ENCODE measurements around the gene DGLUCY.
"Not testable (repeated sequence)": the region's sequence is repeated elsewhere in the genome, so short reads cannot be mapped to it uniquely, and the experiment has no call there.

The DGLUCY gene

GRCh38 chr14:91233936-91234790 is 120.3 kb downstream of the DGLUCY start:
- no peak for DNase-seq (ENCODE audit: low read depth)

DNA sequence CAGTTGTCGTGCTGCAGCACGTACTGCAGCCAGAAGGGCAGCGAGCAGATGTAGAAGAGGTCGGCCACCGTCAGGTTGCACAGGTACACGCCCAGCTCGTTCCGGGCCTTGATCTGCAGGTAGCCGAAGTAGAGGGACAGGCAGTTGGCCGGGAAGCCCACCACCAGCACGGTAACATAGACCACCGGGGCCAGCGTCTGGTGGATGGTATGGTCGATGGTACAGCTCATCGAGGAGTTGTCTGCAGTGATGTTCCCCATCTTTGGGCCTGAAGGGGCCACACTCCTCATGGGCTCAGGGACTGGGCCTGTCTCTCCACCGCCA is 120.9 kb downstream of the DGLUCY start:
- DNase-seq (ENCODE audit: low read depth), result no peak

- no peak for DNase-seq (ENCODE audit: low read depth)
Measured at GRCh38 chr14:91235841-91236240, 122.0 kb downstream of the DGLUCY start.

DNA sequence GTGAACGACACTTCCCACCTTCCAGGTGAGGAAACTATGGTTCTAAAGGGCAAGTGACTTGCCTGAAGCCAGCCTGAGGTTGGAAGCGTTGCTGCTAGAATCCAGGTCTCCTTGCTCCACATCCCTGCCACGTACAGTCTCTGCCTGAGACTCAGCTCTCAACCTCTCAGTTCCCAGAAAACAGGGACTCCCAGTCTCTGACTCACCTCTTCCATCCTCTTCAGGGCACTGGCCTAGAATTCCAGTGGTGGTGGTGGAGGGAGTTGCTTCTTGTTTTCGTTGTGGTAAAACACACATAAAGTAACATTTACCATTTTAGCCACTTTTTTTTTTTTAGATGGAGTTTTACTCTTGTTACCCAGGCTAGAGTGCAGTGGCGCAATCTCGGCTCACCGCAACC is 123.3 kb downstream of the DGLUCY start:
- DNase-seq (ENCODE audit: low read depth), result no peak

GRCh38 chr14:91238085-91238484 is 124.2 kb downstream of the DGLUCY start:
- no peak for DNase-seq (ENCODE audit: low read depth)

DNA sequence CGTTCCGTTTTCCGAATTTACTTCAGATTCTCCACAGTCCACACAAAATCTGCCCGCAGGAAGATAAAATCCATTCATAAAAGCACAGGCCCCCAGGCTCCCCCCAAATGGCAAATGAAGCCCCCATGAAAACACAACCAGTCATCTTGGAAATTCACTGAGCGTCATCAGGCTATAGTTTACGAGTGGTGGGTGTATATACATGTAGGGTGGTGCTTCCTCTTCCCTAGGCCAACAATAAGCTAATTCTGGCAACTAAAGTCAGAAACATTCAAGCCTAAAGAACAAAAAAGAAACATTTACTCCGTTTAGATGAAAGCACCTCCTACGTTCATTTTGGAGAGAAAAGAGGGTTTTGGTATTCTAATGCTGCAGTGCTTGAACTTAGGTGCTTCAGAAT is 124.8 kb downstream of the DGLUCY start:
- DNase-seq (ENCODE audit: low read depth), result no peak

GRCh38 chr14:91241863-91242262 is 128.0 kb downstream of the DGLUCY start:
- DNase-seq (ENCODE audit: low read depth), result no peak

- DNase-seq (ENCODE audit: low read depth), result no peak
Measured at GRCh38 chr14:91242635-91243034, 128.8 kb downstream of the DGLUCY start.

DNA sequence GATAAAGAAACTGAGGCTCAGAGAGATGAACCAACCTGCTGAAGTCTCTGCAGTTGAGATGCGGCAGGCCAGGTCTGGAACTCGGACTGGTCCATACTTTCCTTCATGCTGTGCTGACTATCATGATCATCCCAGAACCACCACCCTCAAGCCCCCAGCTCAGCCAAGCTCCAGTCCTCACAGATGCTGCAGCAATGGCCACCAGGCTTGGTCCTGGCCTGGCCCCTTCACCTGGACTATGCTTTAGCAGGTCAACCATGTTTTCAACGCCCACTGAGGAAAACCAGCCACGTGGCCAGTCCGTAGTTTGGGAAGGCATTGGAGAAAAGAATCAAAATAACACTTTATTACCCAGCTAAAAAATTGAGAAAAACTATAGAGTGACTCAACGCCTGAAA is 129.2 kb downstream of the DGLUCY start:
- no peak for DNase-seq (ENCODE audit: low read depth)

- DNase-seq (ENCODE audit: low read depth), result no peak
Measured at GRCh38 chr14:91244501-91244901, 130.6 kb downstream of the DGLUCY start, which contains the start of gene GPR68. GPR68 (minus strand) TSS chr14:91244704; CDS start chr14:91235050, 9,654 bp downstream.

GRCh38 chr14:91245029-91245428 is 131.2 kb downstream of the DGLUCY start:
- no peak for DNase-seq (ENCODE audit: low read depth)

- DNase-seq (ENCODE audit: low read depth), result not testable (repeated sequence)
Measured at GRCh38 chr14:91245616-91246015, 131.7 kb downstream of the DGLUCY start.

- no peak for DNase-seq (ENCODE audit: low read depth)
Measured at GRCh38 chr14:91246051-91246852, 132.4 kb downstream of the DGLUCY start.

DNA sequence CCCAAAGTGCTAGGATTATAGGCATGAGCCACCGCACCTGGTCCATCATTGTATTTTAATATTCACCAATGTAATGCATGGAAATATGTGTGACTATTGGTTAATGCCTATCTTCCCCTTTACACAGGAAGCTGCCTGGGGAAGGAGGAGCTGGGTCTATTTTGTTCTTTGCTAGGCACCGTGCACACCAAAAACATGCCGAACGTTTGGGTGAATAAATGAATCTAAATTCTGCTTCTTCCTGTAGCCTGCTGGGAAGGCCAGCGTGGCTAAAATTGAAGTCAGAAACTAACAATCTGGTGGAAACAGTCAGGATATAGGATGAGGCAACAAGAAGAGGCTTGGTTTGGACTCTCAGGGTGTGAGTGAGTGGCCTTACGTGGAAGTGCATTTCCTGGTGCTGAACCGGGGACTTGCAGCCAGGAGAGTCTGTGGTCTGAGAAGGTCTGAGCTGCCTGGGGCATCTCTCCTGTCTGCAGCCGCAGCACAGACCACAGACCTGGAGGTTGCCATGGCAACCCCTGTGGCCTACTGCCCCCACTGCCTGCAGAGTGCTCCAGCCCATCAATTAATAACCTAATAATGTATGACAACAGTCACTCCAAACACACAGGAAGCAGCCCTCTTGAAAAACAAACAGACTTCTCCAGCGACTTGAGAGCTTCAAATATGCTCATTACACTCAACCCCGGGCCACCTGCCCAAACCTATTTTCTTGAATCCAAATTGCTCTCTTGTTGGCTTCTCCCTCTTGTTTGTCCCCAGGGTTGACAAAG is 136.2 kb downstream of the DGLUCY start:
- DNase-seq (ENCODE audit: low read depth), result no peak

DNA sequence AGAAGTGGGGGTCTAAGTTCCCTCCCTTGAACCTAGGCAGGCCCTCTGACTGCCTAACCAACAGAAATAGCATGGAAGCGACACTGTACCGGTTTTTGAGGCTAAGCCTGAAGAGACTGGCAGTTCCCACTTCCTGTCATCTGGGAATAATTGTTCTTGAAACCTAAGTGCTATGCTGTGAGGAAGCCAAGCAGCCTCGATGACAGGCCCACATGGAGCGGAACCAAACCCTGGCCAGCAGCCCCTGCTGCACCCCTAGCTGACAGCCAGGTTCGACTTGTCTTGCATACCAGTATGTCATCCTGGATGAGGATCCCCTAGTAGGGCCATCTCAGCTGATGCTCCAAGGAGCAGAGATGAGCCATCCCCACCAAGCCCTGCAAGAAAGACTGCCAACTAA is 137.0 kb downstream of the DGLUCY start:
- DNase-seq (ENCODE audit: low read depth), result no peak

DNA sequence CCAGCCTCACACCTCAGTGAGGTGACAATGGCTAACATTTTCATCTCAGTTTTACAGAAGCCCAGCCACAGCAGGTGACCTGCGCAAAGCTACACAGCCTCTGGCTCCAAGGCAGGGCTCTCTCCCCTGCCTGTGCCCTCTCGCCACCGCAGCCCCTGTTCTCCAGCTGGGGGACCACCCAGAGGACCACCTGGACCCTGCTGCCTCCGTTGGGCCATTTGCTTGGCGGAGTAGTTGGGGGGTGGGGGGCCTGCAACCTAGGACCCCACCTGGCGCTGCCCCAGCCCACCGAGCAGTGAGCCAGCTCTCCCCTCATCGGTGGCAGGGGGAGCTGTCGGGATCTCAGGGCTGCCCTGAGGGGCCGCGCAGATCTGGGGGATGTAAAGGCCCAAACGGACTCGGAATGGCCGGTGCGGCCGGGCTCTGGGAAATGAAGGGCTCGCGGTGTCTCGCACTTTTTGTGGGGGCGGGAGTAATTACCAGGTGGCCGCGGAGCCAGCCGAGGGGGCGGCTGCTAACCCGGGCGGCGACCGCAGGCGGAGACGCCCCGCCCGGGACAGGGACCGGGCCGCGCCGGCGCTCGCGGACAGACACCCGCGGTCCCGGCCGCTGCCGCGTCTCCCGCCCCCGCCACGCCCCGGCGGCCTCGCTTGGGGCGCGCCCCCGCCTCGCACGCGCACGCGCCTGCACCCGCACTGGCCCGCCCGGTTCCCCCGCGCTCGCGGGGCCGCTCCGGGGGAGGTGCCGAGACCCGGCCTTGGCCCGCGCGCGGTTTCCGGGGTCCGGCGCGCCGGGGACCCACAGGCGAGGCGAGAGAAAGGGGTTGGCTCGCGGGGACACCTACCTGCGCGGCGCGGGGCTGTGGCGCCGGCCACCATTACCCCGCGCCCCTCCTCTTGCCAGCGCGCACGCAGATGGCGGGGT is 139.3 kb downstream of the DGLUCY start:
- no peak for DNase-seq (ENCODE audit: low read depth)

DNA sequence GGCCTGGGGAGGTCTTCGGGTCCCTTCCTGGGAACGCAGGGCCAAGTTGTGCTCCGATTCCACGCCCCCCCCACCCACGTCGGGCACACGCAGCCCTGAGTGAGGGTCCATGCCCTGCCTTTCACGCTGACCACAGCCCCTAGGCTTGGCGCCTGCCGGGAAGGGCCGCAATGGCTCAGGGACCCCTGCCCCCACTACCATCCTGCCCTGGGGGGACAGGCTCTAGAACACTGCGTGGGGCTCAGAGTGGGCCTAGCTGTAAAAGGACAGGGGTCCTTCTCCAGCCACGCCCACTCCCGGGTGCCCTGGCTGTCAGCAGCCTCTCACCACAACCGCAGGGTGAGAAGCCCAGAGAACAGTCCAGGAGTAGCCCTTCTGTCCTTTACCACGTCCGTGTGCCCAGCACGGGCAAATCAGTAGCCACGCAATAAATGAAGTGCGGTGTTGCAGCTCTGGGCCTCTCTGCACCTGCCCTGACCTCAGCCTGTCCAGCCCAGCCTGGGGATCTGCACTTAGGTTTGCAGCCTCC is 140.0 kb downstream of the DGLUCY start:
- DNase-seq (ENCODE audit: low read depth), result no peak

- DNase-seq (ENCODE audit: low read depth), result no peak
Measured at GRCh38 chr14:91254461-91254860, 140.6 kb downstream of the DGLUCY start.

GRCh38 chr14:91255026-91255695 is 141.3 kb downstream of the DGLUCY start:
- DNase-seq (ENCODE audit: low read depth), result no peak

- no peak for DNase-seq (ENCODE audit: low read depth)
Measured at GRCh38 chr14:91256661-91257060, 142.8 kb downstream of the DGLUCY start.

All from stimulated activated CD8-positive, alpha-beta memory T cell treated with anti-CD3 and anti-CD28 coated beads, Interleukin-4, amount 100 ng/mL, for 24 hours (primary cell).